ENCODE data around the gene MTCL1. TPM values are rescaled to one million over a fixed set of nuclear protein-coding genes. Genes with fewer than 3 reads are reported as not detected.

The MTCL1 gene
- total and polyA plus RNA-seq, 2 of the 8 experiments (the other 6 are each of a cell fraction or from before 2014, with no cell fraction given) = 16.6 to 60.8 TPM

GRCh38 chr18:8722946-8723820 is 17.8 kb downstream of the MTCL1 start (continued):
- no peak for TF ChIP-seq CHD1 (IDR thresholded peaks at IDR 0.05; ENCODE audit: low read depth, low read length)
- no peak for TF ChIP-seq SIX5 (IDR thresholded peaks at IDR 0.05; ENCODE audit: low read depth, low read length)
- TF ChIP-seq BACH1 (IDR thresholded peaks at IDR 0.05; ENCODE audit: low read length) = no peak
- no peak for TF ChIP-seq SP1 (IDR thresholded peaks at IDR 0.05; ENCODE audit: low read depth, low read length)
- TF ChIP-seq CEBPB (IDR thresholded peaks at IDR 0.05; ENCODE audit: low read depth, low read length) = no peak
- no peak for TF ChIP-seq BRCA1 (IDR thresholded peaks at IDR 0.05; ENCODE audit: low read depth, low read length)
- TF ChIP-seq EGR1 (IDR thresholded peaks at IDR 0.05; ENCODE audit: borderline replicate concordance, low read depth, low read length) = no peak
